ENCODE measurements around the gene FGA.

- TF ChIP-seq SP1 (IDR thresholded peaks at IDR 0.05) (no peak), SUZ12 (IDR thresholded peaks at IDR 0.05) (no peak), FOXM1 (IDR thresholded peaks at IDR 0.05; ENCODE audit: borderline replicate concordance) (no peak), ZNF384 (IDR thresholded peaks at IDR 0.05) (no peak), HDGF (IDR thresholded peaks at IDR 0.05; ENCODE audit: borderline replicate concordance) (no peak), FOXA1 (IDR thresholded peaks at IDR 0.05) (no peak), PKNOX1 (IDR thresholded peaks at IDR 0.05) (no peak), ELF4 (IDR thresholded peaks at IDR 0.05) (no peak)
Measured at GRCh38 chr4:154569584-154569983, 21.0 kb downstream of the FGA start.

Measured in HEK293T (cell line).